GM23338 (cell line): Measurements from ENCODE around the gene DOLK. TPM values are rescaled to one million over a fixed set of nuclear protein-coding genes. Genes with fewer than 3 reads are reported as not detected.

Source experiments
- ATAC-seq: fragments of 200-7000 bp; cut with Tn5 transposase; 3 replicates; pipeline ENCODE4 v1.9.1; 2020
- DNase-seq: peaks from one replicate; pipeline ENCODE4 v3.0.0-alpha.2; 2015; ENCODE audit warnings: low spot score
- H2AFZ ChIP-seq: fragments of 200-600 bp; sonication (generic); 2 replicates; pipeline ENCODE4 v1.8.0; 2016; ENCODE audit warnings: antibody characterized with exemption, mild to moderate bottlenecking, moderate library complexity
- H3F3A ChIP-seq: fragments of 200-600 bp; sonication (generic); replicated peaks from 2 replicates; pipeline ENCODE4 v1.8.0; 2017; ENCODE audit warnings: antibody characterized with exemption, mixed run types, low read depth
- H3K27ac ChIP-seq: fragments of 200-600 bp; sonication (generic); 2 replicates; pipeline ENCODE4 v1.6.1; 2016; ENCODE audit warnings: low read depth
- H3K27me3 ChIP-seq: fragments of 200-600 bp; sonication (generic); 2 replicates; pipeline ENCODE4 v1.8.0; 2016; ENCODE audit warnings: mild to moderate bottlenecking, mixed run types, moderate library complexity; ENCODE audit not compliant: insufficient read depth
- H3K36me3 ChIP-seq: fragments of 200-600 bp; sonication (generic); 2 replicates; pipeline ENCODE4 v1.8.0; 2016; ENCODE audit warnings: mild to moderate bottlenecking; ENCODE audit not compliant: insufficient read depth
- H3K4me1 ChIP-seq: fragments of 200-600 bp; sonication (generic); 2 replicates; pipeline ENCODE4 v1.8.0; 2016; ENCODE audit warnings: mild to moderate bottlenecking, moderate library complexity; ENCODE audit not compliant: insufficient read depth
- H3K4me2 ChIP-seq: fragments of 200-600 bp; sonication (generic); 2 replicates; pipeline ENCODE4 v1.7.1; 2017; ENCODE audit warnings: mixed run types
- H3K4me3 ChIP-seq: fragments of 200-600 bp; sonication (generic); 2 replicates; pipeline ENCODE4 v1.6.1; 2016; ENCODE audit warnings: mixed run types
- H3K79me2 ChIP-seq: fragments of 200-600 bp; sonication (generic); replicated peaks from 2 replicates; pipeline ENCODE4 v1.8.0; 2017; ENCODE audit warnings: mild to moderate bottlenecking; ENCODE audit not compliant: insufficient read depth
- H3K9me2 ChIP-seq: fragments of 200-600 bp; sonication (generic); 2 replicates; pipeline ENCODE4 v1.8.0; 2017; ENCODE audit not compliant: insufficient read depth
- H4K20me1 ChIP-seq: fragments of 200-600 bp; sonication (generic); replicated peaks from 2 replicates; pipeline ENCODE4 v1.8.0; 2017; ENCODE audit warnings: mild to moderate bottlenecking; ENCODE audit not compliant: insufficient read depth
- H3K27ac Mint-ChIP-seq: 2 replicates; pipeline ENCODE4 v1.8.0; 2020; ENCODE audit warnings: inconsistent platforms, mild to moderate bottlenecking, moderate library complexity, mixed read lengths
- H3K27me3 Mint-ChIP-seq: 3 replicates; pipeline ENCODE4 v1.8.0; 2022; ENCODE audit warnings: low read depth, mild to moderate bottlenecking, moderate library complexity, mixed read lengths, inconsistent platforms; ENCODE audit not compliant: insufficient read depth, poor library complexity
- H3K36me3 Mint-ChIP-seq: 3 replicates; pipeline ENCODE4 v1.8.0; 2021; ENCODE audit warnings: low read depth, mild to moderate bottlenecking, inconsistent platforms, moderate library complexity, mixed read lengths
- H3K4me1 Mint-ChIP-seq: 3 replicates; pipeline ENCODE4 v1.8.0; 2020; ENCODE audit warnings: mild to moderate bottlenecking, inconsistent platforms, mixed read lengths
- H3K4me3 Mint-ChIP-seq: 3 replicates; pipeline ENCODE4 v1.8.0; 2021; ENCODE audit warnings: moderate library complexity, mild to moderate bottlenecking, inconsistent platforms, mixed read lengths
- H3K9me3 Mint-ChIP-seq: 3 replicates; pipeline ENCODE4 v1.8.0; 2020; ENCODE audit warnings: moderate library complexity, mild to moderate bottlenecking, inconsistent platforms, mixed read lengths
- CREB1 ChIP-seq: fragments of 250-450 bp; sonication (Bioruptor Pico); IDR thresholded peaks from 2 replicates; pipeline ENCODE4 v1.5.0; 2020; ENCODE audit warnings: low read depth, mild to moderate bottlenecking, moderate library complexity
- EZH2phosphoT487 ChIP-seq: fragments of 200-600 bp; sonication (generic); IDR thresholded peaks from one replicate; pipeline ENCODE4 v1.8.1; 2018; ENCODE audit warnings: antibody characterized with exemption; ENCODE audit not compliant: unreplicated experiment
- NANOG ChIP-seq: IDR thresholded peaks from 2 replicates; pipeline ENCODE4 v1.6.1; 2016; ENCODE audit warnings: antibody characterized with exemption, borderline replicate concordance
- POLR2AphosphoS5 ChIP-seq: IDR thresholded peaks from 2 replicates; pipeline ENCODE4 v1.6.1; 2016; ENCODE audit warnings: antibody characterized with exemption, low read depth
- STAT1 ChIP-seq: IDR thresholded peaks from one replicate; pipeline ENCODE4 v1.6.1; 2016; ENCODE audit warnings: antibody characterized with exemption; ENCODE audit not compliant: unreplicated experiment
- ZNF114 ChIP-seq: fragments of 250-450 bp; sonication (Bioruptor Pico); IDR thresholded peaks from 2 replicates; pipeline ENCODE4 v1.5.0; 2020; ENCODE audit warnings: mild to moderate bottlenecking, moderate library complexity
- ZNF331 ChIP-seq: fragments of 250-450 bp; sonication (Bioruptor Pico); IDR thresholded peaks from 2 replicates; pipeline ENCODE4 v1.5.0; 2020; ENCODE audit warnings: low read depth, mild to moderate bottlenecking, moderate library complexity
- polyA plus RNA-seq: library from polyadenylated mRNA; unstranded; fragments of >200 nt; fragmentation: Nextera tagmentation; extraction: Ambion mirVana; gene quantifications from 2 replicates; pipeline ENCODE4 v1.2.1, GENCODE V29; 2016
- total RNA-seq: library from RNA; depleted of rRNA; stranded (reverse); fragments of >200 nt; shearing (Covaris generic); gene quantifications from 2 replicates; pipeline ENCODE4 v1.2.3, GENCODE V29; 2014
- TF ChIP-seq, protein P1 (sequence below): IDR thresholded peaks from 2 replicates; pipeline ENCODE4 v1.6.1; 2016; ENCODE audit warnings: antibody characterized with exemption
- TF ChIP-seq, protein P2 (sequence below): fragments of 250-450 bp; sonication (Bioruptor Pico); IDR thresholded peaks from 2 replicates; pipeline ENCODE4 v1.5.0; 2020; ENCODE audit warnings: mild to moderate bottlenecking, moderate library complexity

The DOLK gene
- total and polyA plus RNA-seq, 2 experiments from 2014 or later: 9.8 to 20.2 TPM

DNA sequence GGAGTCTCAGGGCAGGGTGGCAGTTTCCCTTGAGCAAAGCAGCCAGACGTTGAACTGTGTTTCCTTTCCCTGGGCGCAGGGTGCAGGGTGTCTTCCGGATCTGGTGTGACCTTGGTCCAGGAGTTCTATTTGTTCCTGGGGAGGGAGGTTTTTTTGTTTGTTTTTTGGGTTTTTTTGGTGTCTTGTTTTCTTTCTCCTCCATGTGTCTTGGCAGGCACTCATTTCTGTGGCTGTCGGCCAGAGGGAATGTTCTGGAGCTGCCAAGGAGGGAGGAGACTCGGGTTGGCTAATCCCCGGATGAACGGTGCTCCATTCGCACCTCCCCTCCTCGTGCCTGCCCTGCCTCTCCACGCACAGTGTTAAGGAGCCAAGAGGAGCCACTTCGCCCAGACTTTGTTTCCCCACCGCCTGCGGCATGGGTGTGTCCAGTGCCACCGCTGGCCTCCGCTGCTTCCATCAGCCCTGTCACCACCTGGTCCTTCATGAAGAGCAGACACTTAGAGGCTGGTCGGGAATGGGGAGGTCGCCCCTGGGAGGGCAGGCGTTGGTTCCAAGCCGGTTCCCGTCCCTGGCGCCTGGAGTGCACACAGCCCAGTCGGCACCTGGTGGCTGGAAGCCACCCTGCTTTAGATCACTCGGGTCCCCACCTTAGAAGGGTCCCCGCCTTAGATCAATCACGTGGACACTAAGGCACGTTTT is 30.1 kb downstream of the DOLK start:
- H3F3A ChIP-seq: 0 out of 2 replicates have a peak, but pooled peaks cover 5% of the 10 kb centered on the region
- TF ChIP-seq ZNF331 (no peak), POLR2AphosphoS5 (no peak), EZH2phosphoT487 (no peak), CREB1 (no peak)
- TF ChIP-seq, protein P1, sequence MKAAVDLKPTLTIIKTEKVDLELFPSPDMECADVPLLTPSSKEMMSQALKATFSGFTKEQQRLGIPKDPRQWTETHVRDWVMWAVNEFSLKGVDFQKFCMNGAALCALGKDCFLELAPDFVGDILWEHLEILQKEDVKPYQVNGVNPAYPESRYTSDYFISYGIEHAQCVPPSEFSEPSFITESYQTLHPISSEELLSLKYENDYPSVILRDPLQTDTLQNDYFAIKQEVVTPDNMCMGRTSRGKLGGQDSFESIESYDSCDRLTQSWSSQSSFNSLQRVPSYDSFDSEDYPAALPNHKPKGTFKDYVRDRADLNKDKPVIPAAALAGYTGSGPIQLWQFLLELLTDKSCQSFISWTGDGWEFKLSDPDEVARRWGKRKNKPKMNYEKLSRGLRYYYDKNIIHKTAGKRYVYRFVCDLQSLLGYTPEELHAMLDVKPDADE: no peak
- no peak overlapping the region for H3K4me2 ChIP-seq
- Mint-ChIP-seq H3K4me3 (no peak overlapping the region), H3K9me3 (no peaks in the 10 kb centered on the region), H3K4me1 (peaks cover 28% of the 10 kb centered on the region), H3K36me3 (peaks cover 36% of the 10 kb centered on the region), H3K27me3 (peaks cover 12% of the 10 kb centered on the region), H3K27ac (no peak overlapping the region; the same call in 1 of the 2 replicates)
- H3K27me3 ChIP-seq: no peaks in the 10 kb centered on the region
- no peak for ATAC-seq
- no peak overlapping the region for H3K27ac ChIP-seq
- no peaks in the 10 kb centered on the region for H3K9me2 ChIP-seq
- H3K4me3 ChIP-seq: no peak overlapping the region
- peaks cover 4% of the 10 kb centered on the region; the same call in 1 of the 2 replicates for H3K79me2 ChIP-seq
- H3K4me1 ChIP-seq: peaks cover 9% of the 10 kb centered on the region
- DNase-seq: no peak
- H3K36me3 ChIP-seq: no peaks in the 10 kb centered on the region; the same call in 1 of the 2 replicates
- peaks cover 7% of the 10 kb centered on the region; the same call in 1 of the 2 replicates for H4K20me1 ChIP-seq
- no peak overlapping the region for H2AFZ ChIP-seq

DNA sequence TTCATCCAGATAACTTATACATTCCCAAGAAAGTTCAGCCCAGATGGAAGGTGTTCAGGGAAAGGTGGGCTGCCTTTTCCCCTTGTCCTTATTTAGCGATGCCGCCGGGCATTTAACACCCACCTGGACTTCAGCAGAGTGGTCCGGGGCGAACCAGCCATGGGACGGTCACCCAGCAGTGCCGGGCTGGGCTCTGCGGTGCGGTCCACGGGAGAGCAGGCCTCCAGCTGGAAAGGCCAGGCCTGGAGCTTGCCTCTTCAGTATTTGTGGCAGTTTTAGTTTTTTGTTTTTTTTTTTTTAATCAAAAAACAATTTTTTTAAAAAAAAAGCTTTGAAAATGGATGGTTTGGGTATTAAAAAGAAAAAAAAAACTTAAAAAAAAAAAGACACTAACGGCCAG is 30.7 kb downstream of the DOLK start:
- ATAC-seq: no peak
- Mint-ChIP-seq H3K27ac (no peak overlapping the region; the same call in 1 of the 2 replicates), H3K4me1 (peaks cover 31% of the 10 kb centered on the region), H3K4me3 (no peak overlapping the region), H3K9me3 (no peaks in the 10 kb centered on the region), H3K36me3 (peaks cover 41% of the 10 kb centered on the region), H3K27me3 (peaks cover 12% of the 10 kb centered on the region)
- Histone ChIP-seq H3K4me1 (peaks cover 11% of the 10 kb centered on the region), H3K79me2 (peaks cover 9% of the 10 kb centered on the region), H3F3A (0 out of 2 replicates have a peak, but pooled peaks cover 3% of the 10 kb centered on the region), H3K27me3 (no peaks in the 10 kb centered on the region), H3K4me2 (no peak overlapping the region), H3K9me2 (no peaks in the 10 kb centered on the region), H2AFZ (no peak overlapping the region), H3K36me3 (no peaks in the 10 kb centered on the region; the same call in 1 of the 2 replicates), H3K27ac (no peak overlapping the region), H3K4me3 (no peak overlapping the region), H4K20me1 (peaks cover 7% of the 10 kb centered on the region; the same call in 1 of the 2 replicates)
- TF ChIP-seq NANOG (no peak), ZNF114 (CRISPR knock-in tag) (no peak), EZH2phosphoT487 (no peak)
- no peak for DNase-seq

DNA sequence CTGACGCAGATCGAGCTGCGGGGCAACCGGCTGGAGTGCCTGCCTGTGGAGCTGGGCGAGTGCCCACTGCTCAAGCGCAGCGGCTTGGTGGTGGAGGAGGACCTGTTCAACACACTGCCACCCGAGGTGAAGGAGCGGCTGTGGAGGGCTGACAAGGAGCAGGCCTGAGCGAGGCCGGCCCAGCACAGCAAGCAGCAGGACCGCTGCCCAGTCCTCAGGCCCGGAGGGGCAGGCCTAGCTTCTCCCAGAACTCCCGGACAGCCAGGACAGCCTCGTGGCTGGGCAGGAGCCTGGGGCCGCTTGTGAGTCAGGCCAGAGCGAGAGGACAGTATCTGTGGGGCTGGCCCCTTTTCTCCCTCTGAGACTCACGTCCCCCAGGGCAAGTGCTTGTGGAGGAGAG is 31.2 kb downstream of the DOLK start:
- Histone ChIP-seq H3K4me3 (no peak overlapping the region), H3F3A (no peaks in the 10 kb centered on the region), H2AFZ (no peak overlapping the region), H3K4me2 (no peak overlapping the region), H4K20me1 (peaks cover 7% of the 10 kb centered on the region; the same call in 1 of the 2 replicates), H3K4me1 (peaks cover 11% of the 10 kb centered on the region), H3K27me3 (no peaks in the 10 kb centered on the region), H3K79me2 (peaks cover 11% of the 10 kb centered on the region), H3K27ac (no peak overlapping the region), H3K9me2 (no peaks in the 10 kb centered on the region), H3K36me3 (no peaks in the 10 kb centered on the region; the same call in 1 of the 2 replicates)
- no peak overlapping the region for H3K4me3 Mint-ChIP-seq
- H3K27me3 Mint-ChIP-seq: peaks cover 12% of the 10 kb centered on the region
- no peaks in the 10 kb centered on the region for H3K9me3 Mint-ChIP-seq
- ATAC-seq: no peak
- peaks cover 41% of the 10 kb centered on the region for H3K36me3 Mint-ChIP-seq
- H3K27ac Mint-ChIP-seq: no peak overlapping the region
- H3K4me1 Mint-ChIP-seq: peaks cover 32% of the 10 kb centered on the region
- no peak for DNase-seq
- TF ChIP-seq, protein P2, sequence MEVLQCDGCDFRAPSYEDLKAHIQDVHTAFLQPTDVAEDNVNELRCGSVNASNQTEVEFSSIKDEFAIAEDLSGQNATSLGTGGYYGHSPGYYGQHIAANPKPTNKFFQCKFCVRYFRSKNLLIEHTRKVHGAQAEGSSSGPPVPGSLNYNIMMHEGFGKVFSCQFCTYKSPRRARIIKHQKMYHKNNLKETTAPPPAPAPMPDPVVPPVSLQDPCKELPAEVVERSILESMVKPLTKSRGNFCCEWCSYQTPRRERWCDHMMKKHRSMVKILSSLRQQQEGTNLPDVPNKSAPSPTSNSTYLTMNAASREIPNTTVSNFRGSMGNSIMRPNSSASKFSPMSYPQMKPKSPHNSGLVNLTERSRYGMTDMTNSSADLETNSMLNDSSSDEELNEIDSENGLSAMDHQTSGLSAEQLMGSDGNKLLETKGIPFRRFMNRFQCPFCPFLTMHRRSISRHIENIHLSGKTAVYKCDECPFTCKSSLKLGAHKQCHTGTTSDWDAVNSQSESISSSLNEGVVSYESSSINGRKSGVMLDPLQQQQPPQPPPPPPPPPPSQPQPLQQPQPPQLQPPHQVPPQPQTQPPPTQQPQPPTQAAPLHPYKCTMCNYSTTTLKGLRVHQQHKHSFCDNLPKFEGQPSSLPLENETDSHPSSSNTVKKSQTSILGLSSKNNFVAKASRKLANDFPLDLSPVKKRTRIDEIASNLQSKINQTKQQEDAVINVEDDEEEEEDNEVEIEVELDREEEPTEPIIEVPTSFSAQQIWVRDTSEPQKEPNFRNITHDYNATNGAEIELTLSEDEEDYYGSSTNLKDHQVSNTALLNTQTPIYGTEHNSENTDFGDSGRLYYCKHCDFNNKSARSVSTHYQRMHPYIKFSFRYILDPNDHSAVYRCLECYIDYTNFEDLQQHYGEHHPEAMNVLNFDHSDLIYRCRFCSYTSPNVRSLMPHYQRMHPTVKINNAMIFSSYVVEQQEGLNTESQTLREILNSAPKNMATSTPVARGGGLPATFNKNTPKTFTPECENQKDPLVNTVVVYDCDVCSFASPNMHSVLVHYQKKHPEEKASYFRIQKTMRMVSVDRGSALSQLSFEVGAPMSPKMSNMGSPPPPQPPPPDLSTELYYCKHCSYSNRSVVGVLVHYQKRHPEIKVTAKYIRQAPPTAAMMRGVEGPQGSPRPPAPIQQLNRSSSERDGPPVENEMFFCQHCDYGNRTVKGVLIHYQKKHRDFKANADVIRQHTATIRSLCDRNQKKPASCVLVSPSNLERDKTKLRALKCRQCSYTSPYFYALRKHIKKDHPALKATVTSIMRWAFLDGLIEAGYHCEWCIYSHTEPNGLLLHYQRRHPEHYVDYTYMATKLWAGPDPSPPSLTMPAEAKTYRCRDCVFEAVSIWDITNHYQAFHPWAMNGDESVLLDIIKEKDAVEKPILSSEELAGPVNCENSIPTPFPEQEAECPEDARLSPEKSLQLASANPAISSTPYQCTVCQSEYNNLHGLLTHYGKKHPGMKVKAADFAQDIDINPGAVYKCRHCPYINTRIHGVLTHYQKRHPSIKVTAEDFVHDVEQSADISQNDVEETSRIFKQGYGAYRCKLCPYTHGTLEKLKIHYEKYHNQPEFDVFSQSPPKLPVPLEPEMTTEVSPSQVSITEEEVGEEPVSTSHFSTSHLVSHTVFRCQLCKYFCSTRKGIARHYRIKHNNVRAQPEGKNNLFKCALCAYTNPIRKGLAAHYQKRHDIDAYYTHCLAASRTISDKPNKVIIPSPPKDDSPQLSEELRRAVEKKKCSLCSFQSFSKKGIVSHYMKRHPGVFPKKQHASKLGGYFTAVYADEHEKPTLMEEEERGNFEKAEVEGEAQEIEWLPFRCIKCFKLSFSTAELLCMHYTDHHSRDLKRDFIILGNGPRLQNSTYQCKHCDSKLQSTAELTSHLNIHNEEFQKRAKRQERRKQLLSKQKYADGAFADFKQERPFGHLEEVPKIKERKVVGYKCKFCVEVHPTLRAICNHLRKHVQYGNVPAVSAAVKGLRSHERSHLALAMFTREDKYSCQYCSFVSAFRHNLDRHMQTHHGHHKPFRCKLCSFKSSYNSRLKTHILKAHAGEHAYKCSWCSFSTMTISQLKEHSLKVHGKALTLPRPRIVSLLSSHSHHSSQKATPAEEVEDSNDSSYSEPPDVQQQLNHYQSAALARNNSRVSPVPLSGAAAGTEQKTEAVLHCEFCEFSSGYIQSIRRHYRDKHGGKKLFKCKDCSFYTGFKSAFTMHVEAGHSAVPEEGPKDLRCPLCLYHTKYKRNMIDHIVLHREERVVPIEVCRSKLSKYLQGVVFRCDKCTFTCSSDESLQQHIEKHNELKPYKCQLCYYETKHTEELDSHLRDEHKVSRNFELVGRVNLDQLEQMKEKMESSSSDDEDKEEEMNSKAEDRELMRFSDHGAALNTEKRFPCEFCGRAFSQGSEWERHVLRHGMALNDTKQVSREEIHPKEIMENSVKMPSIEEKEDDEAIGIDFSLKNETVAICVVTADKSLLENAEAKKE (CRISPR knock-in tag): no peak
- TF ChIP-seq STAT1 (no peak), POLR2AphosphoS5 (no peak)
